ENCODE results near the gene TFDP1.

Gene TFDP1, protein sequence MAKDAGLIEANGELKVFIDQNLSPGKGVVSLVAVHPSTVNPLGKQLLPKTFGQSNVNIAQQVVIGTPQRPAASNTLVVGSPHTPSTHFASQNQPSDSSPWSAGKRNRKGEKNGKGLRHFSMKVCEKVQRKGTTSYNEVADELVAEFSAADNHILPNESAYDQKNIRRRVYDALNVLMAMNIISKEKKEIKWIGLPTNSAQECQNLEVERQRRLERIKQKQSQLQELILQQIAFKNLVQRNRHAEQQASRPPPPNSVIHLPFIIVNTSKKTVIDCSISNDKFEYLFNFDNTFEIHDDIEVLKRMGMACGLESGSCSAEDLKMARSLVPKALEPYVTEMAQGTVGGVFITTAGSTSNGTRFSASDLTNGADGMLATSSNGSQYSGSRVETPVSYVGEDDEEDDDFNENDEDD

DNA sequence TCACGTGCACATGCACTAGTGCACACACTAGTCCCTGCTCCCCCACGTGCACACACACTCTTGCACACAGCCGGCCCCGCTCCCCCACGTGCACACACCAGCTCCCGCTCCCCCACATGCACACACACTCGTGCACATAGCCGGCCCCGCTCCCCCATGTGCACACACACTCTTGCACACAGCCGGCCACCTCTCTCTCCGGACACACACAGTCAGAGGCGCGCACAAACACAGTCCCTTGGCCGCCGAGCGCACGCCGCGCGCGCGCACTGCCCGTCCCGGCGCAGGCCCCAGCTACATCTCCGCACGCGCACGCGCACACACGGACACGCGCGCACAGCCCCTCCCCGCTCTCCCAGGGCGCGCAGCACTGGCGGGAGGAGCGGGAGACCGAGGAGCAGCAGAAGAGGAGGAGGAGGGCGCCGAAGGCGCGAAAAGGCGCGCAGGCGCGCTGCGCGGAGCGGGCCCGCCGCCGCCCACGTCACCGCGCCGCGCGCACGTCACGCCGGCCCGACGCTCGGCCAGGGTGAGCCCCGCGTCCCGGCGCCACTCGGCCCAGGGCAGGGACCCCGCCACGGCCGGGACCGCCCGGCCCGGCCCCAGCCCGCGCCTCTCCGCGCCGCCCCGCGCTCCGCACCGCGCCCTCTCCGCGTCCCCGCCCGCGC, at the start of gene TFDP1:
TFDP1 (plus strand) TSS at position 549 of the 665 bp plus-strand sequence. CDS start 1,085 bp downstream, outside the sequence.
- no peak for DNase-seq (ENCODE audit: low read depth)

DNA sequence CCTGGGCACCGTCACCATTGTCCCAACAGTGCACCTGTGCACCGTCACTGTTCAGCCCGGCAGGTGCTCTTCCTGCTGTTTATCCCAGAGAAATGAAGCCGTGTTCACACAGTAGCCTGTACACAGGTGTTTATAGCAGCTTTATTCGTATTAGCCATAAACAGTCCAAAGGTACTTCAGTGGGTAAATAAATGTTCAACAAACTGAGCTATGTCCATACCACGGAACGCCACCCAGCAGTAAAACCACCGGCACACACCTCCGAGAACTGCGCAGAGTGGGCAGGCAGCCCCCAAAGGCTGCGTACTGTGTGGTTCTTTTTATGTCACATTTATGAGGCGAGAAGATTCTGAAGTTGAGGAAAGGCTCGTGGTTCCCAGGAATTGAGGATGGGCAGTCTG, 49.2 kb upstream of the TFDP1 start:
- no peak for DNase-seq (ENCODE audit: low read depth)

DNA sequence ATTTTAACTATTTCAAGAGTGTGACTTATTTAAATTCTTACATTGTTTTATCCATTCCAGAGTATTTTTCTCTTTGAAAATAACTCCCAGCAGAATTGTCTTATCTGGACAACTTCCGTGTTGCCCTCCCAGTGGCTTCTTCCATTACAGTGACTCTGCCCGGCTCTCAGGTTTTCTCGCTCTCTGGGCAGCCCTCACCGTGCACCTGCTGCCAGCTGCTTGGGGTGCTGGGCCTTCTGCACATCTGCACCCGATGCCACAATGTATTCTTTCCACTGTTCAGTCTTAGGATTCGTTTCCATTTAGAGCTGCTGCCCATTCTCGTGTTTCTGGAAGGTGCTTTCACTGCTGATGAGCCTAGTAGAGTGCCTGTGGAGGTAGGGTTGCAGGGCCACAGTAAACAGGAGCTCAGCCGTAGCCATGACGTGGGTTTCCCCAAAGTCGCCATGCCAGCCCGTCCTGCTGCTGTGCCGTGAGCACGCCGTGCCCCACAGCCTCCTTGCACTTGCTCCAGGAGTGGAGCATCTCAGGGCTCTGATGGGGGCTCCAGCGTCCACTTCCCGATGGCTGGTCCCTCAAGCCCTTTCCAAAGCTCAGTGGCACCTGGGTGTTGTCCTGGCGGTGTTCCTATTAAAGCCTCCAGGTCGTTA, 48.0 kb upstream of the TFDP1 start:
- no peak for DNase-seq (ENCODE audit: low read depth)

DNA sequence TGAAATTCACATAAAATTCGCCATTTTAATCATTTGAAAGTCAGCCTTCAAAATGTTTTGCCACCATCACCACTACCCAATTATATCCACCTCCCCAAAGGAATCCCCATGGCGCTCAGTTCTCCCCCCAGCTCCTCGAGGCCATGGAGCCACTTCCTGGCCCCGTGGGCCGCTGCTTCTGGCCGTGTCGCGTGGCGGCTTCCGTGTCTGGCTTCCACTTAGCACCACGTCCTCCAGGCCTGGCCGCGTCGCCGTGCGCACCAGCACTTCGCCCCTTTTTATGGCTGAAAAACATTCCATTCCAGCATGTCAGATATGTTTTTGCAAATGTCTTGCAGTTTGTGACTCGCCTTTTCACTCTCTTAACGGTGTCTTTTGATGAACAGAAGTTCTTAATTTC, 47.3 kb upstream of the TFDP1 start:
- DNase-seq (ENCODE audit: low read depth): no peak

DNA sequence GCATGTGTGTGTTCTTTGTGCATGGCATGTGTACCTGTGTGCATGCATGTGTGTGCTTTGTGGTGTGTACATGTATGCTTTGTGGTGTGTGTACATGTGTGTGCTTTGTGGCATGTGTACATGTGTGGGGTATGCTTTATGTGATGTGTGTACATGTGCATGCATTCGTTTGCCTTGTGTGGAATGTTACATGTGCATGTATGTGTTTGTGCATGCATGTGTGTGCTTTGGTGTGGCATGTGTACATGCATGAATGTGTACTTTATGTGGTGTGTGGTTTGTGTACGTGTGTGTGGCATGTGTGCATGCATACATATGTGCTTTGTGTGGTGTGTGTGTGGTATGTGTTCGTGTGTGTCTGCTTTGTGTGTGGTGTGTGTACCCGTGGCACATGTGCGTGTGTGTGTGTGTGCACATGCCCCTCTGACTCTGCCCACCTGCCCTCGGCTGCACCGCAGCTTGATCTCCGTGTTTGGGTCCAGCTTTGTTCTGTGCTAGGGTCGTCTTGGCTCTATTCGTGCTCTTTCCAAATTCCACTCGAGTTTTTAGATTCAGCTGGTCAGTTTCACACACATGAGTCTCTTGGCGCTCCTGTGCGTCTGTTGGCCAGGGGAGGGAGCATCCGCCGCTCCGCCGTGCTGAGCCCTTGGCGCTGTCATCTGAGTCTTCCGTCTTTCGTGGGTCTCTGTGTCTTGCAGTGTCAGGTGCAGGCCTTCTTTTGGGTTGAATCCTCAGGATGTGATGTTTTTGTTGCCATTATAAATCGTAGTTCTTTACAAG, 46.5 kb upstream of the TFDP1 start:
- DNase-seq (ENCODE audit: low read depth): no peak

DNA sequence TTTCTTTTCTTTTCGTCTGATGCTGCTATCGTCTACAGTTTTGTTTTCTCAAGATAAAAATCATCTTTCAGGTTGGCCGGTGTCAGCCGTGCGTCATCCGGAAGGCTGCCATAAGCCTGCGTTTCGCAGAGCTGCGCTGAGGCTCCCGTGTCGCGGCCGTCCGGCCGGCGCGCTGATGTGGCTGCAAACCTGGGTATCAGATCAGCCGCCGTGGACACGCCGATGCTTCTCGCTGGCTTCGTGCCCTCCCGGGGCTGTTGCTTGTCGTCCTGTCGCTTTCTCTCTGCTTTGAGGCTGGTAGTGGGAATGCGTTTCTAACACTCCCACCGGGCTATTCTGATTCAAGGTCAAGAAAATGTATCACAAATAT, 45.9 kb upstream of the TFDP1 start:
- DNase-seq (ENCODE audit: low read depth): no peak

DNA sequence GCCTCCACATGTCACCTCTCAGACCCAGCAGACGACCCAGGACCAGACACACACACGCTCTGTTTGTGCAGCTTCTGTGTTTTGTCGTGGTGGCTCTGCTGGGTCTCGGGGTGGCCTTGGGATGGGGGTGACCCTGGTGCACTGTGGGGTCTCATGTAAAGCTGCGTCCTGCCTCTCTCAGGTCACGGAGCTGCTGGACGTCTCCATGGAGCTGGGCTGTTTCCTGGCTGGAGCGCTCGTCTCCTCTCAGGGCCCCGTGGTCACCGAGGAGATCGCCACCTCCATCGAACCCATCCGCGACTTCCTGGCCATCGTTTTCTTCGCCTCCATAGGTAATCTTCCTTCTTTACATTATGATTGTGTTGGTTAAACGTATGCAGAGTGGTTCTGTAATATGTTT, 45.4 kb upstream of the TFDP1 start:
- DNase-seq (ENCODE audit: low read depth): no peak

DNA sequence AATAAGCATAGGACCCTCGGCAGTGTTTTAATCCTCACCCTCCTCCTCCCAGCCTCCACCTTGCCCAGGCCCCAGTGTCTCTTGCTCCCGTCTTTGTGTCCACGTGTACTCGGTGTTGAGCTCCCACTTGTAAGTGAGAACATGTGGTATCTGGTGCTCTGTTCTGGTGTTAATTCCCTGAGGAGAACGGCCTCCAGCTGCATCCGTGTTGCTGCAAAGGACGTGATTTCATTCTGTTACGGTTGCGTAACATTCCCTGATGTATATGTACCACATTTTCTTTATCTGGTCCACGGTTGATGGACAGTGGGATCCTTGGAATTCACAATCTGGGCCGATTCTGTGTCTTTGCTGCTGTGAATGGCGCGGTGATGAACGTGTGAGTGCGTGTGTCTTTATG, 44.7 kb upstream of the TFDP1 start:
- no peak for DNase-seq (ENCODE audit: low read depth)

DNA sequence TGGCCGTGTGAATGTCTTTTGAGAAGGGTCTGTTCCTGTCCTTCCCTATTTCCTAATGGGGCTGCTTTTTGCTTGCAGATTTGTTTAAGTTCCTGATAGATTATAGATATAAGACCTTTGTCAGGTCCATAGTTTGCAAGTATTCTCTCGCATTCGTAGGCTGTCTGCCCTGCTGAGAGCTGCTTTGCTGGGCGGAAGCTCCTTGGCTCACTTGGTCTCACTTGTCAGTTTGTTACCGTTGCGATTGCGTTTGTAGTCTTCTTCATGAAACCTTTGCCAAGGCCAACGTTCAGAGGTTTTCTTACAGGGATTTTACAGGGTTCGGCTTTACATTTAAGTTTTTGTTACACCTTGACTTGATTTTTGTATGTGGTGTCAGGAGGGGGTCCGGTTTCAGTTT, 44.0 kb upstream of the TFDP1 start:
- DNase-seq (ENCODE audit: low read depth): no peak

DNA sequence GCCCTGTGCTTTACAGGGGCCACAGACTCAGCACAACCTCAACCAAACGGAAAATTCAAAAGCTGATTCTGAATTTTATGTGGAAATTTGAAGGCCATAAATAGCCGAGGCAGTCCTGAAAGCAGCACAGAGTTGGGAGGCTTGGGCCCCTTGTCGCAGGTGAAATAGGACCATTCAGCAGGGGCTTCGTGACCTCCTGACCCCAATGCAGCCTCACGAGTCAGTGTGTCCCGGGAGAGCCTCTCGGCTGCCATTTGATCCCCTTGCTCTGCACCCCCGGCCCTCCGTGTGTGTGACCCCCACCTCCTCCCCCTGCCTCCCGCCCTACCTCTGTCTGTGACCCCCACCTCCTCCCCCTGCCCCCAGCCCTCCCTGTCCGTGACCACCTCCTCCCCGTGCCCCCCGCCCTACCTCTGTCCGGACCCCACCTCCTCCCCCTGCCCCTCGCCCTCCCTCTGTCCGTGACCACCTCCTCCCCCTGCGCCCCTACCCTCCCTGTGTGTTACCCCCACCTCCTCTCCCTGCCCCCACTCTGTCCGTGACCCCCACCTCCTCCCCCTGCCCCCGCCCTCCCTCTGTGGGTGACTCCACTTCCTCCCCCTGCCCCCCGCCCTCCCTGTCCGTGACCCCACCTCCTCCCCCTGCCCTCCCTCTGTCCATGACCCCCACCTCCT, 41.7 kb upstream of the TFDP1 start:
- no peak for DNase-seq (ENCODE audit: low read depth)

DNA sequence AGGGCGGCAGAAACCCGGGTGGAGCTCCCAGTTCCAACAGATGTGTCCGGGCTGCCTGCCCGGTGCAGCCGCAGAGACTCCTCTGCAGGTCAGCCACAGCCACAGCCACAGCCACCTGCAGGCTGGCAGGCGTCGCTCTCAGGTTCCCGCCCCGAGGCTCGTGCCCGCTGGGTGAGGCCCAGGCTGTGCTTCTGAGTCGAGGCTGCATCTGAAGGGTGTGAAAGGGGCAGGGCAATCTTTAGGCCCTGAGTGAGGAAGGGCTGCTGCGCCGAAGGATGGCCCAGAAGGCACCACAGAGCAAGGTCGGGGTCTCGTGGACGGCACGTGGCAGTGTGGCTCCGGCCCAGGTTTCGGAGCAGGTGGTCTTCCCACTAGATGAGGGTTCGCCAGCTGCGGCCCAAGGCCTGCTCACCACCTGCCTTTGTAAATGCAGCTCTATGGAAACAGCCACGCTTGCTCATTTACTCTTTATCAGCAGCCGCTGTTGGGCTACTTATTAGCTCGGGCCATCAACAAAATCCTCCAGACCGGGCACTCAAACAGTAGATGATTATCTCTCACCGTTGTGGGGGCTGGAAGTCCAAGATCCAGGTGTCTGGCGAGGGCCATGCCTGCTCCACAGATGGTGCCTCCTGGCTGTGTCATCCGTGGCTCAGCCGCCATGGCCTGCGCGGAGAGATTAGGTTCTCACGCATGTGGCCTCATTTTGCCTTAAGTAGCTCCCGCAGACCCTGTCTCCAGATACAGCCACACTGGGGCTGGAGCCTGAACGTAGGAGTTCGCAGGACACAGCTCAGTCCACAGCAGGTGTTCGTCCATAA, 40.3 kb upstream of the TFDP1 start:
- DNase-seq (ENCODE audit: low read depth): no peak

DNA sequence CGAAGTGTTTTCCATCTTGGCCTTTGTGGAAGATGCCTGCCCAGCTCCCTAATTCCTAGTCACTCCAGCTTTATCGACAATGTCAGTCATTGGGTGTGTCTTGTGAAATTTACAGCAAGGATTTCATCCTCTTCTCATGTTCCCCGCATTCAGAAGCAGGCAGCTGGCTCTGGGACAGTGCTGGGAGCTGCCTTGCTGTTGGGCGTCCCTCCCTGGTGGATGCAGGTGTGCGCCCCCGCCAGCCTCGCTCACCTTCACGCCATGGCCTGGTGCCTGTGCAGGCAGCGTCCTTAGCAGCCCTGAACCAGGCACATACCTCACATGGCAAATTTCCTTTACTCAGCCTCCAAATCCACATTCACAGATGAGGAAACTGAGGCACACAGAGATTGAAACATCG, 39.7 kb upstream of the TFDP1 start:
- DNase-seq (ENCODE audit: low read depth): no peak

DNA sequence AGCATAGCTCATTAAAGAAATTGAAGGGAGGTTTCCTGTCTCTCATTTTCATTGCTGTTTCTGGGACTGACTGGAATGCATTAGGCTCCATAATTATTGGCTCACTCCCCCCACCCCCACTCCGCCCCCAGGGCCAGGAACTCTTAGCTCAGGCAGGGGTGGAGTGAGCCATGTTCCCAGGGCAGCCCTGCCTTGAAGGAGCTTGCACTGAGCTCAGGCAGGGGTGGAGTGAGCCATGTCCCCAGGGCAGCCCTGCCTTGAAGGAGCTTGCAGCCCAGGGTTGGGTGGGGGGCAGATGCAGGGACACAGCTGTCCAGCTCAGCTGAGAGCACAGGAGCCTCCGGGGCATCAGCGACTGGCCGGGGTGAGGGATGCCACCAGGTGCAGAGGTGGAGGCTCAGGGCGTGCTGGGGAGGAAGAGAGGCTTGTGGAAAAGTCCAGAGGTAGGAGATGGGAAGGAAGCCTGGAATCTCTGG, 39.1 kb upstream of the TFDP1 start:
- DNase-seq (ENCODE audit: low read depth): no peak

DNA sequence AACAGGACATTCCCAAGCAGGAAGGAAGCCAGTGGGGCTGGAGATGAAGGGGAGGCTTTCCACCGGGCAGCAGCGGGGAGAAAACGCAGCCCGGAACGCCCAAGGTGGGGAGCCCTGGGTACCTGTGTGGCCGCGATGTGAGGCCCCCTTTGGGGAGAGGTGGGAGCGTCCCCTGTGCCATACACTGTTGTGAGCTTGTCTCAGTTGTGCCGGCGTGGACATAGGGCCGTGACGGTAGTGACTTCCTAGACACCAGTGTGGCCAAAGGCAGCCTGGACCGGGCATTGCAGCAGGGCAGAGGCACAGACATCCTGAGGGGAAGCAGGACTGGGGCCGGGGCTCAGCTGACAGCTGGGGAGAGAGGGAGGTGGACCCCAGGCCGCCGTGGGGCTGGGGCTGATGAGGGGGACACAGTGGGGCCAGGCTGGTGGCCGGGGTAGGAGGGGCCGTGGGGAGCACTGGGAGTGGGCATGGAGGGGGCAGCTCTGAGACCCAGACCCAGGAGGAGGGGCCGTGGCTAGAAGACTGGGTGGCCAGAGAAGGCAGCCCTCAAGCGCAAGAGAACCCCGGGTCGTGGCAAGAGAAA, 38.5 kb upstream of the TFDP1 start:
- no peak for DNase-seq (ENCODE audit: low read depth)

DNA sequence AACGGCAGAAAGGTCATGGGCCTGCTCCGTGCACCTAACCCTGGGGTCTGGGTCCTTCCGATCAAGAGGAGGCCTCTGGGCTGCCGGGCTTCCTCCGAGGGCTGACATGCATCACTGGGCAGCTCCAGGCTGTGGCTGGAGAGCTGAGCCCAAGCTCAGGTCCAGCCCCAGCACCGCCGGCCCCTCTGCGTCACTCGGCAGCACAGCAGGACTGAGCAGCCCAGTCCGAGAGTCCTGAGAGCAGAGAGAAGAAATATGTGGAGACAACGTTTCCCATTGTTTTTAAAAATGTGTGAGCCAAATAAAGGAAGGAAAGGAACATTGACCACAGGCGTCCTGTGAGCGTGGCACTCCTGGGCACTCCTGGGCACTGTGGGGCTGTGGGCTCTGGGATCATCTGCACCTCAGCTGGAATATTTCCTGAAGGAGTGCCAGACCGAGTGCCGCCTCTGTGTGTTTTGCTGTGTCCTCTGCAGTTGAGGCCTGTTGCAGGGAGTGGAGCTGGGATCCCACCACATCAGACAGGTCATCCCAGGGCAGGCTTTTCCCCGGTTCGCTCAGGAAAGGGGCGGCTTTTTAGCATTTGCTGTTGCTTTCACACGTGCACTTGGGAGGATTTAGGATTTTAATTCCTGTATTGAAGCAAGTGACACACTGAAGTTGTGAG, 37.8 kb upstream of the TFDP1 start:
- no peak for DNase-seq (ENCODE audit: low read depth)

DNA sequence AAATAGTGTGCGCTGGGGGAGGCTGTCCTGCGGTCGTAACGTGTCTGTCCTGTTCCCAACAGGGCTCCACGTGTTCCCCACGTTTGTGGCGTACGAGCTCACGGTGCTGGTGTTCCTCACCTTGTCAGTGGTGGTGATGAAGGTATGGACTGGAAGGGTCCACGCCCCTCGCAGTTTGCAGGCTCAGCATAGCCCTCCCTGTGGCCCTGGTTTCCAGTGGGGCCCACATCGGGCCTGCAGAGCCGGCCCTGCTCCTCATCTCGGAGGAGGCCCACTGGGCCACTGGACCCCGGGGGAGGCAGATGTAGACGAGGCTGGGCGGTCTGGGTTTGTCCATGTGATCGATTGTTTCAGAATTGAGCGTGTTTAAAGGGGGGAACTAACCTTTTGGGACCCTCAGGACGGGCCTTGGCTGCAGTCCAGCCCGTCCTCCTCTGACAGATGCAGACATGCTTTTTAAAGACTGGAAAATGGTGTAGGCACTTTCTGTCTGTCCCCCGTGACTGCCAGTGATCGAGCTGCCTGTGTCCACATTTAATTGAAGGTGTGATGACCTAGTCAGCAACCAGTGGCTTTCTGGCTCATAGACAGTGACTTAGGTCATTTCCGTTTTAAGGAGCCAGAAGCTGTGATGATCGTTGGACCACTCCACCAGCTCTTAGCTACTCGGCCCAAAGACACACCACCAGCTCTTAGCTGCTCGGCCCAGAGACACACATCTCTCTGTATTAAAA, 37.1 kb upstream of the TFDP1 start:
- DNase-seq (ENCODE audit: low read depth): no peak

DNA sequence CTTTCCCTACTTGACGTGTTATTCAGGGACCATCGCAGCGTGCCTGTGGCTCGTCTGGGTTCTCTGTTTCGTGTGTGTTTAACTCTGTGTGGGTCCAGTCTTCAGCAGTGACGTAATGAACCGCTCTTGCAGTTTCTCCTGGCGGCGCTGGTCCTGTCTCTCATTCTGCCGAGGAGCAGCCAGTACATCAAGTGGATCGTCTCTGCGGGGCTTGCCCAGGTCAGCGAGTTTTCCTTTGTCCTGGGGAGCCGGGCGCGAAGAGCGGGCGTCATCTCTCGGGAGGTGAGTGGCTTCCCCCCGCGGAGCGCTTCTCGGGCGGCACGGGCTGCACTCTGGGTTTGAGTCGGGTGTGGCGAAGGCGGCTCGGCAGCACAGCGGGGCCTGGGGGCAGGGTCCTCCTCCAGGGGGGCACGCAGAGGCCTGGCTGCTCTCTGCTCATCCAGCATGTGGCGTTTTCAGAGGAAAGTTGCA, 36.3 kb upstream of the TFDP1 start:
- DNase-seq (ENCODE audit: low read depth): no peak

DNA sequence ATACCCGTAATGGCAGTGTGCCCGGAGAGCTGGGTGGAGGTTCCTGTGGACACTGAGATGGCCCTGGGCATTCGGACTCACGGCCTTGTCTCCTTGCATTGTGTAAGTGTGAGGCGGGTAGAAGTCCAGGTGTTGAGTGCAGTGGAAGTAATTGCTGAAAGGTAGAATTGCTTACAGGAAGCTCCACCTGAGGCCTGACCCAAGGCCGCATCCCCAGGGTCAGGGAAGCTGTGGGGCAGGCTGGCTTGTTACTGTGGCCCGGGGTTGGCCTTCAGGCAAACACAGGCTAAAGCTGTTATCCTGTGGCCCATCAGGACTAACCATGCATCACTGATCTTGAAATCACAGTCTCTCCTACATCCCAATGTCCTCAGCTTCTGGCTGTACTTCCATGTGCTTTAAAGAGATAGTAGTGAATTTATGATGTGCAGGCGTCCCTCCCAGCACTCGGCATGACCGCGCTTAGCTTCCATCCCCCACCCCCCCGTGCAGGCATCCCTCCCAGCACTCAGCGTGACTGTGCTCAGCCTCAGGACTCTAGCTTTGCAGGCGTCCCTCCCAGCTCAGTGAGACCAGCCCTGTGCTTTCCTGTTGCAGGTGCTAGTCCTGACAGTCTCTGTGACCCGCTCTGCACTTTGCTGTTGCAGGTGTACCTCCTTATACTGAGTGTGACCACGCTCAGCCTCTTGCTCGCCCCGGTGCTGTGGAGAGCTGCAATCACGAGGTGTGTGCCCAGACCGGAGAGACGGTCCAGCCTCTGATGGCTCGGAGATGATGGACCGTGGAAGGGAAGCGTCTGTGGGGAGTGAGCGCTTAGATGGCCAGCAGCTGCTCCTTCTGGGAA, 35.6 kb upstream of the TFDP1 start:
- DNase-seq (ENCODE audit: low read depth): no peak
